ENCODE measurements around the gene IL37.

DNA sequence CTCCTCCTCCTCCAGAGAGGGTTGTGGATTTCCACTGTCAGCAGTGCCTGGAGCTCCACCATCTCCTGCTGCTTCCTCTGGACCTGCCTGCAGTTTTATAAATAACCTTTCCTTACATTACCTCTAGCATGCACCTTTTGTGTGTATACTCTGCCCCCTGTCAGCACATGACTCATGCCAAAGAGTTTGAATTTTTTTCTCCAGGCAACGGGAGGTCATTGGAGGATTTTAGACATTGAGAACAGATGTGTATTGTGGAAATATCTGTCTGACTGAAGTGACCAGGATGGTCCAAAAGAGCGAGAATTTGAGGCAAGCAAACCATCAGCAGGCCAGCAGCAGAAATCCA, 31.7 kb downstream of the IL37 start:
- TF ChIP-seq EZH2 (IDR thresholded peaks at IDR 0.05; ENCODE audit: insufficient read depth, poor library complexity, severe bottlenecking) (no peak), EZH2phosphoT487 (IDR thresholded peaks at IDR 0.05; ENCODE audit: insufficient read depth, low read depth) (no peak)

Measured in GM23248 (cell line).